ES-I3 (cell line): ENCODE measurements around the gene TUBB.
"Not testable (repeated sequence)": the region's sequence is repeated elsewhere in the genome, so short reads cannot be mapped to it uniquely, and the experiment has no call there.

Experiments
- H3K36me3 ChIP-seq: 2 replicates; pipeline ENCODE4 v1.6.1; 2013; ENCODE audit warnings: mild to moderate bottlenecking, low read length, control low read depth, moderate library complexity; ENCODE audit not compliant: insufficient read depth
- H3K4me1 ChIP-seq: 2 replicates; pipeline ENCODE4 v1.6.1; 2013; ENCODE audit warnings: mild to moderate bottlenecking, control low read depth, low read length; ENCODE audit not compliant: insufficient read depth
- H3K9ac ChIP-seq: 2 replicates; pipeline ENCODE4 v1.6.1; 2013; ENCODE audit warnings: low read depth, mild to moderate bottlenecking, low read length, moderate library complexity
- H3K9me3 ChIP-seq: 2 replicates; pipeline ENCODE4 v1.6.1; 2013; ENCODE audit warnings: mild to moderate bottlenecking, low read length, moderate library complexity; ENCODE audit not compliant: control insufficient read depth, insufficient read depth

The TUBB gene

DNA sequence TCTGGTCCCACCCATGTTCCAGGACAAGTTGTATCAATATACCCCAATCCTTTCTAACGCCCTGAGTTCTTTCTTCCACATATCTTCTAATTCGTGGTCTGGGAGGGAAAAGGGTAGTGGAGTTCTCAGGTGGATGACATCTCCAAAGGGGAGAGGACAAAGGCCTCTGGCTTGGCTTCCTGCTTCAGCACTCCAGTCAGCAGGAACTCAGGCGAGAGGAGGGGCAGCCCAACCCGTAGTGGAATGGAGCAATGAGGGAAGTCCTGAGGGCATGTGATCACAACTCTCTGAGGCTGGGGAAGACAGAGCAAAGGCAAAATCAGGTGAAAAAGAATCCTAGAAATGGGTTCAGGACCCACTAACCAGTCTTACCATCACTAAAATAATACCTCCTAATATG, 19.8 kb upstream of the TUBB start:
- Histone ChIP-seq H3K9me3 (no peaks in the 10 kb centered on the region), H3K4me1 (peaks cover 8% of the 10 kb centered on the region; the same call in 1 of the 2 replicates), H3K9ac (no peak overlapping the region), H3K36me3 (peaks cover 9% of the 10 kb centered on the region)

GRCh38 chr6:30703011-30703410, 17.1 kb upstream of the TUBB start:
- Histone ChIP-seq H3K4me1 (peaks cover 8% of the 10 kb centered on the region; the same call in 1 of the 2 replicates), H3K9me3 (no peaks in the 10 kb centered on the region), H3K36me3 (peaks cover 17% of the 10 kb centered on the region), H3K9ac (no peak overlapping the region)

GRCh38 chr6:30703821-30704220, 16.3 kb upstream of the TUBB start:
- no peak overlapping the region for H3K9ac ChIP-seq
- no peaks in the 10 kb centered on the region for H3K9me3 ChIP-seq
- peaks cover 16% of the 10 kb centered on the region for H3K36me3 ChIP-seq
- peaks cover 8% of the 10 kb centered on the region; the same call in 1 of the 2 replicates for H3K4me1 ChIP-seq

- H3K4me1 ChIP-seq: peaks cover under 1% of the 10 kb centered on the region; the same call in 1 of the 2 replicates
- H3K36me3 ChIP-seq: peaks cover 17% of the 10 kb centered on the region
- H3K9me3 ChIP-seq: no peaks in the 10 kb centered on the region
- no peak overlapping the region for H3K9ac ChIP-seq
Measured at GRCh38 chr6:30705620-30706019, 14.5 kb upstream of the TUBB start.

- Histone ChIP-seq H3K36me3 (peaks cover 32% of the 10 kb centered on the region), H3K9ac (no peak overlapping the region), H3K4me1 (no peaks in the 10 kb centered on the region), H3K9me3 (no peaks in the 10 kb centered on the region)
Measured at GRCh38 chr6:30707281-30707850, 12.8 kb upstream of the TUBB start.

DNA sequence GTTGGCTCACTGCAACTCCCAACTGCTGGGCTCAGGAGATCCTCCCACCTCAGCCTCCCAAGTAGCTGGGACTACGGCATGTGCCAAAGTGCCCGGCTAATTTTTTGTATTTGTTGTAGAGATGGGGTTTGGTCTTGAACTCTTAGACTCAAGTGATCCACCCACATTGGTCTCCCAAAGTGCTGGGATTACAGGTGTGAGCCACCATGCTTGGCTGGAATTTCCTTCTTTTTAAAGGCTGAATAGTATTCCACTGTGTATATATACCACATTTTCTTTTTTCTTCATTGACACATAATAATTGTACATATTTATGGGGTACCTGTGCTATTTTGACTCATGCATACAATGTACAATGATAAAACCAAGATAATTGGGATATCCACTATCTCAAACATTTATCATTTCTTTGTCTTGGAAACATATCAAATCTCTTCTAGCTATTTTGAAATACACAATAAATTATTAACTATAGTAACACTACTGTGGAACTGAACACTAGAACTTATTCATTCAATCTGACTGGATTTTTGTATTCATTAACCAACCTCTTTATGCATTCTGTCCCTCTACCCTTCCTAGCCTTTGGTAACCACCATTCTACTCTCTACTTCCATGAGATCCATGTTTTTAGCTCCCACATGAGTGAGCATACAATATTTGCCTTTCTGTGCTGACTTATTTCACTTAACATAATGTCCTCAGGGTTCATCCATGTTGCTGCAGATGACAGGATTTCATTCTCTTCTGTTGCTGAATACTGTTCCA, 10.9 kb upstream of the TUBB start:
- Histone ChIP-seq H3K36me3 (peaks cover 37% of the 10 kb centered on the region), H3K9ac (no peak overlapping the region), H3K4me1 (no peaks in the 10 kb centered on the region), H3K9me3 (no peaks in the 10 kb centered on the region)

GRCh38 chr6:30711758-30712380, 8.3 kb upstream of the TUBB start:
- peaks cover 37% of the 10 kb centered on the region for H3K36me3 ChIP-seq
- no peak overlapping the region for H3K9ac ChIP-seq
- no peaks in the 10 kb centered on the region for H3K4me1 ChIP-seq

GRCh38 chr6:30712441-30712945, 7.7 kb upstream of the TUBB start:
- H3K9me3 ChIP-seq: no peaks in the 10 kb centered on the region
- peaks cover 35% of the 10 kb centered on the region for H3K36me3 ChIP-seq
- H3K4me1 ChIP-seq: no peaks in the 10 kb centered on the region
- H3K9ac ChIP-seq: no peak overlapping the region

More at GRCh38 chr6:30711758-30712380, 8.3 kb upstream of the TUBB start:
- no peaks in the 10 kb centered on the region for H3K9me3 ChIP-seq

GRCh38 chr6:30714263-30714662, 5.9 kb upstream of the TUBB start:
- peaks cover 29% of the 10 kb centered on the region for H3K36me3 ChIP-seq
- H3K4me1 ChIP-seq: no peaks in the 10 kb centered on the region
- no peaks in the 10 kb centered on the region for H3K9me3 ChIP-seq
- no peak overlapping the region for H3K9ac ChIP-seq

- H3K36me3 ChIP-seq: peaks cover 19% of the 10 kb centered on the region
- peak overlapping the region; percentile 85 for H3K9ac ChIP-seq
- no peaks in the 10 kb centered on the region for H3K9me3 ChIP-seq
- no peaks in the 10 kb centered on the region for H3K4me1 ChIP-seq
Measured at GRCh38 chr6:30716879-30717128, 3.3 kb upstream of the TUBB start.

DNA sequence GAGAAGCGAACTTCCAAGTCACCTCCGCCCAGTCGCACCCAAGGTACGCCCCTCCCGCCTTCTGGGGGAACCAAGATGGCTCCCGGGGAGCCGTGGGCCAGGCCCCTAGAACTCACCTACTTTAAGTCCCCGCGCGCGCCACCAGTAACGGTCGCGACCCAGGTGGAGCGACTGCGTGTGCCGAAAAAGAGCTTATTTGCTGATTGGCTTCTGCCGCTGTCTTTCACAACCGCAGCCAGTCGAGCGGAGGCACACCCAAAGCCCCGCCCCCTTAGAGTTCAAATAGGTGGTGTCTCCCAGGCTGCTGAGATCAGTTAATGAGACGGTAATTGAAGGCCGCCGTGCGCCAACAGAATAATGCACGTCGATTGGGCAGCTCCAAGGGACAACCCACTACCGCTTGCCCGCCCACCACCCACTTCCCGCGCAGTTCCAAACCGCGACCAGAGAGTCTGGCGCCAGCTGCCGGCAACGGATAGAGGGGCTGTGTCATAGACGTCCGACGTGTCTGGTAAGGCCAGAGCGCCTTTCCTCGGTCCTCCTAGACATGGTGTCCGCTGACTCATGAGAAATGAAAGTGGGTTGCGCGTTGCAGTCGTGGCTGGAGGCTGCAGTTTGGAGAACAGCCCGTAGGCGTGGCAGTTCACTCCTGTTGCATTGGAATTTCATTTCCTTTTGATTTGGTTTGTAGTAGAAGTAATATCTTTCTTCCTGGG, 2.9 kb upstream of the TUBB start, which contains the start of gene MDC1:
MDC1 (minus strand) TSS at position 153 of the 716 bp plus-strand sequence. CDS start 2,106 bp downstream, outside the sequence.
- Histone ChIP-seq H3K9ac (peak within 1 kb of the TSS; percentile 89), H3K9me3 (no peaks in the 10 kb centered on the region), H3K36me3 (peaks cover 16% of the 10 kb centered on the region), H3K4me1 (no peaks in the 10 kb centered on the region)

DNA sequence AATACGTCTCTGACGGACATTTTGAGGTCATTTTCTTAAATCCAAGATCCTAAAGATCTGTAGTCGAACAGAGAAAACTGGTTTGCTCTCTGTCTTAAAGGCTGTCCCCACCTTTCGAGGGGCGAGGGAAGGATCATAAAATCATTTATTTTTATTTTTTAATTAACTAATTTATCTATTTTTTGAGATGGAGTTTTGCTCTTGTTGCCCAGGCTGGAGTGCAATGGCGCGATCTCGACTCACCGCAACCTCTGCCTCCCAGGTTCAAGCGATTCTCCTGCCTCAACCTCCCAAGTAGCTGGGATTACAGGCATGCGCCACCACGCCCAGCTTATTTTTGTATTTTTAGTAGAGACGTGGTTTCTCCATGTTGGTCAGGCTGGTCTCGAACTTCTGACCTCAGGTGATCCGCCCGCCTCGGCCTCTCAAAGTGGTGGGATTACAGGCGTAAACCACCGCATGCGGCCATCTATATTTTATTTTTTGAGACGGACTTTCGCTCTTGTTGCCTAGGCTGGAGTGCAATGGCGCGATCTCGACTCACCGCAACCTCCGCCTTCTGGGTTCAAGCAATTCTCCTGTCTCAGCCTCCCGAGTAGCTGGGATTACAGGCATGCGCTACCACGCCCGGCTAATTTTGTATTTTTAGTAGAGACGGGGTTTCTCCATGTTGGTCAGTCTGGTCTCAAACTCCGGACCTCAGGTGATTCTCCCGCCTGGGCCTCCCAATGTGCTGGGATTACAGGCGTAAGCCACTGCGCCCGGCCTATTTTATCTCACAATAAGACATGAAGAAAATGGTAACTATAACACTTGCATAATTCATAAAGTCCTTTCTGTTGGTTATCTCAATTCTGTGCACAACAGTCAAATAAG, 2.1 kb upstream of the TUBB start:
- not testable (repeated sequence) for H3K4me1 ChIP-seq, H3K9me3 ChIP-seq
- Histone ChIP-seq H3K36me3 (peaks cover 14% of the 10 kb centered on the region), H3K9ac (peak overlapping the region; percentile 89)

GRCh38 chr6:30719356-30719755, 796 bp upstream of the TUBB start:
- peak overlapping the region; percentile 99 for H3K9ac ChIP-seq
- H3K9me3 ChIP-seq: no peaks in the 10 kb centered on the region
- H3K36me3 ChIP-seq: peaks cover 19% of the 10 kb centered on the region
- 0 out of 2 replicates have a peak, but pooled peaks cover 3% of the 10 kb centered on the region for H3K4me1 ChIP-seq
